Measurements from ENCODE around the gene ARHGAP44. TPM values are rescaled to one million over a fixed set of nuclear protein-coding genes. Genes with fewer than 3 reads are reported as not detected.

ARHGAP44 gene
- polyA plus RNA-seq, 2 donors: 0.81 to 0.96 TPM

DNA sequence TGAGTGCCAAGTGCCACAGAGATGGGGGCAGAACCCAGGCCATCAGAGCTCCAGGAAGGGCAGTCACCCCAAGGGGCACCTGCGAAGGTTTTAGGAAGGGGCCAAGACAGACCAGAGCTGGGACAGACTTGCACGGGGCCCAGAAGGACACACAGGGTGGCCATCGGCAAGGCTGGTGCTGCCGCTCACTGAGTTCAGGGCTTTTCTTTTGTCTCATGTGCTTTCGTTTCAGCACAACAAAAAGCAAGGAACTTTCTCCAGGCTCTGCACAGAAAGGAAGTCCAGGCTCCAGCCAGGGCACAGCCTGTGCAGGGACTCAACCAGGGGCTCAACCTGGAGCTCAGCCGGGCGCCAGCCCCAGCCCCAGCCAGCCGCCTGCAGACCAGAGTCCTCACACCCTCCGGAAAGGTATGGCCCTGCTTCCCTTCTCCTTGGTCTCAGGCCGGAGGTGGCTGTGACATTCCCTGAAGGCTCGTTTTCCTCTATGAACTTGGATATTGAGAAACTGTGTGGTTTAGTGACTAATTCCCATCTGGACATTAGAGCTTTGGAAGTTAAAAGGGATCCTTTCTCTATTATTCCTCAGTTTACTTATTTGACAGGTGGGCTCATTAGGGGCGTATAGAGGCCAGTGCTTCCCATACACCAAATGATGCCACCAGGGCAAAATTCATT is 190.7 kb downstream of the ARHGAP44 start:
- Histone ChIP-seq H3K4me1 (ENCODE audit: control insufficient read depth in 2 of 2, insufficient read depth in 2 of 2, low read length in 1 of 2) (peaks cover 0 to 4% of the 10 kb centered on the region in 2 donors), H3K36me3 (ENCODE audit: control insufficient read depth in 2 of 2, insufficient read depth in 2 of 2, low read length in 1 of 2) (no peaks in the 10 kb centered on the region), H3K4me3 (ENCODE audit: low read depth in 1 of 2, low read length in 2 of 2) (no peak overlapping the region), H3K27me3 (ENCODE audit: control insufficient read depth in 1 of 2, insufficient read depth in 2 of 2, low read length in 2 of 2) (no peaks in the 10 kb centered on the region), H3K27ac (ENCODE audit: low read depth in 2 of 2, low read length in 1 of 2) (no peak overlapping the region), H3K9me3 (ENCODE audit: control insufficient read depth in 2 of 2, insufficient read depth in 1 of 2, low read depth in 1 of 2, low read length in 1 of 2) (no peaks in the 10 kb centered on the region)
- 93 to 96% methylated on average over 12 of the region's 12 CpGs for WGBS, 2 donors

DNA sequence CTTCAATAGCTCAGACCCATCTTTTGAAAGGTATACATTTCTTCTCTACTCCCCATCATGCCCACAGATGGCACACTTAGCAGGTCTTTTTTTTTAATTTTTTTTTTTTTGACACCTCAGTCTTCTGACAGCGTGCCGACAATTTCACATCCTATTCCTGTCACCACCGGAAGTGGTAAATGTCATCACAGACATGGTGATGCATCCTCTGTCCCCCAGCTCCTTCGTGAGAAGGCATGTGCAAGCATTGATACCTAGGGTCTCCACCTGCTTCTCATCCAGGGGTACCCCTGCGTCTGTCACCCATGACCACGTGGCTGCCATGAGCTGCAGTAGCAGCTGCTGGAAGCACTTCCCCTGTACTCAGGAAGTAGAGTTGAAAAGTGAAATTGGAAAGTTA is 192.9 kb downstream of the ARHGAP44 start:
- Histone ChIP-seq H3K4me3 (ENCODE audit: low read depth in 1 of 2, low read length in 2 of 2) (no peak overlapping the region), H3K36me3 (ENCODE audit: control insufficient read depth in 2 of 2, insufficient read depth in 2 of 2, low read length in 1 of 2) (no peaks in the 10 kb centered on the region)
- WGBS, 2 donors: 74 to 84% methylated on average over 6 of the region's 6 CpGs

DNA sequence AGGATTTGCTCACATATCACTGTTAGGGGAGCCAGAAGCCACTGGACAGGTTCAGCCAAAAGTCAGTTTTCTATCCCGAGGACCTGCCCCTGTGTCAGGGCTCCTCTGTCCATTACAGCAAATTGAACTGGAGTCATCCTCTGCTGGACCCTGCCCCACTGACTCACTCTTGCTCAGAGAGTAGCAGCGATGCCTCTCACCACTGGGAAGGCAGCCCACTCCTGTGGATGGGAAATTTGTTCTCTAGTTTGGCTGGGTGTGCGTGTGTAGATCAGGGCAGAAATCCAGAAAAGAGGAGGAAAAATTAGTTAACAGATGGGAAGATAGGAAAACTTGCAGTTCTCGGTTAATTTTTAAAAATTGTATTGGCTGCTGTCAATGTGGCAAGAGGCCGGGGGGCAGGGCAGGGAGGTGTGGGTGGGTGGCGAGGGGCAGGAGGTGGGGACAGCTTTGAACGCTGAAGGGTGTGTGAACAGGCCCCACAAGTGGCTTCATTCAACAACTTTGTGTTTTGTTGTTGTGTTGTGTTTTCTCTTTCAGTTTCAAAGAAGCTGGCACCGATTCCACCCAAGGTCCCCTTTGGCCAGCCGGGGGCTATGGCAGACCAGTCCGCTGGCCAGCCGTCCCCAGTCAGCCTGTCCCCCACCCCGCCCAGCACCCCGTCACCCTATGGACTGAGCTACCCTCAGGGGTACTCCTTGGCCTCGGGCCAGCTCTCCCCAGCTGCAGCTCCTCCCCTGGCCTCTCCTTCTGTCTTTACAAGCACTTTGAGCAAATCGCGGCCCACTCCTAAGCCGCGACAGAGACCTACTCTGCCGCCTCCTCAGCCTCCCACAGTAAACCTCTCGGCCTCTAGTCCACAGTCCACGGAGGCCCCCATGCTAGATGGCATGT is 194.9 kb downstream of the ARHGAP44 start:
- H3K4me1 ChIP-seq (ENCODE audit: control insufficient read depth in 2 of 2, insufficient read depth in 2 of 2, low read length in 1 of 2): peaks cover 0 to 5% of the 10 kb centered on the region in 2 donors
- no peak overlapping the region for H3K4me3 ChIP-seq (ENCODE audit: low read depth in 1 of 2, low read length in 2 of 2)
- H3K9me3 ChIP-seq (ENCODE audit: control insufficient read depth in 2 of 2, insufficient read depth in 1 of 2, low read depth in 1 of 2, low read length in 1 of 2): no peaks in the 10 kb centered on the region
- H3K27me3 ChIP-seq (ENCODE audit: control insufficient read depth in 1 of 2, insufficient read depth in 2 of 2, low read length in 2 of 2): no peaks in the 10 kb centered on the region
- 68 to 71% methylated on average over 20 to 21 of the region's 21 CpGs for WGBS, 2 donors
- no peak overlapping the region for H3K27ac ChIP-seq (ENCODE audit: low read depth in 2 of 2, low read length in 1 of 2)
- no peaks in the 10 kb centered on the region for H3K36me3 ChIP-seq (ENCODE audit: control insufficient read depth in 2 of 2, insufficient read depth in 2 of 2, low read length in 1 of 2)

More for the DNA sequence above, 192.9 kb downstream of the ARHGAP44 start:
- Histone ChIP-seq H3K9me3 (ENCODE audit: control insufficient read depth in 2 of 2, insufficient read depth in 1 of 2, low read depth in 1 of 2, low read length in 1 of 2) (no peaks in the 10 kb centered on the region), H3K27me3 (ENCODE audit: control insufficient read depth in 1 of 2, insufficient read depth in 2 of 2, low read length in 2 of 2) (no peaks in the 10 kb centered on the region), H3K4me1 (ENCODE audit: control insufficient read depth in 2 of 2, insufficient read depth in 2 of 2, low read length in 1 of 2) (peaks cover 0 to 5% of the 10 kb centered on the region in 2 donors), H3K27ac (ENCODE audit: low read depth in 2 of 2, low read length in 1 of 2) (no peak overlapping the region)

DNA sequence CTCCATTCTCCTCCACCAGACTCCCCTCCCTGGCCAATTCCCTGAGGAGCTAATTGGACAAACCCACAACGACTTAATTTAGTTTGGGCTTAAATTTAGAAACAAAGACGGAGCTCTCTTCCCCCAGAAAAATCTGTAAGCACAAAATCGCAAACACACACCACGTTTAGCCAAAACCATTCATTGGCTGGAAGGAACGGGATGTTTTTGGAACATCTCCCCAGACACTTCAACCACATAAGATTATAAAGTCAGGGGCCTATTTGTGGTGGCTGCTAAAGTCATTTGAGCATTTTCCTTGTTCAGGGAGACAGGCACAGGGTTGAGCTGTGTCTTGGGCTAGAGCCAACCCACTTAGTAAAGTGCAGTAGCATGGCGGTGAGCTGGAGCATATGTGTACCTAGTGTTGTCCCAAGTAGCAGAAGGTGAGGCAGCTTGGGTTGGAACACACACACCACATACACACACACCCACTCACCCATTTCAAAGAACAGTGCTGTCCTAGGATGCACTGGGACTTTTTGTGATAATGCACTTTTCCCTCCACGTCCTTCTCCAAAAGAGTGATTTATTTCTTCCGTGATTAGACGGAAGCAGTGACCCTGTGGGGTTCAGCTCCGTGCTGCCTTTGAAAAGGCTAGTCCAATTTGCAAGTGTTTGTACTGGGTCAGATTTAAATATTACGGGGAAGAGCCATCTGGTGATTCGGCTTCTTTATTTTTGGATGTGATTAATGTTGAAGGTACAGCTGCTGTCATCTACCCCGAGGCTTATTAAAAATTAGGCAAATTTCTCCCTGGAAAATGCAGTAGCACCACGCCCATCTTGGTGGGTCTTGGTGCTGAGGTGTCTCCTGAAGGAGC is 196.4 kb downstream of the ARHGAP44 start:
- Histone ChIP-seq H3K4me1 (ENCODE audit: control insufficient read depth in 2 of 2, insufficient read depth in 2 of 2, low read length in 1 of 2) (peaks cover 0 to 5% of the 10 kb centered on the region in 2 donors), H3K27me3 (ENCODE audit: control insufficient read depth in 1 of 2, insufficient read depth in 2 of 2, low read length in 2 of 2) (no peaks in the 10 kb centered on the region), H3K36me3 (ENCODE audit: control insufficient read depth in 2 of 2, insufficient read depth in 2 of 2, low read length in 1 of 2) (no peaks in the 10 kb centered on the region), H3K27ac (ENCODE audit: low read depth in 2 of 2, low read length in 1 of 2) (no peak overlapping the region), H3K9me3 (ENCODE audit: control insufficient read depth in 2 of 2, insufficient read depth in 1 of 2, low read depth in 1 of 2, low read length in 1 of 2) (no peaks in the 10 kb centered on the region), H3K4me3 (ENCODE audit: low read depth in 1 of 2, low read length in 2 of 2) (no peak overlapping the region)
- 57 to 62% methylated on average over 14 of the region's 14 CpGs for WGBS, 2 donors

DNA sequence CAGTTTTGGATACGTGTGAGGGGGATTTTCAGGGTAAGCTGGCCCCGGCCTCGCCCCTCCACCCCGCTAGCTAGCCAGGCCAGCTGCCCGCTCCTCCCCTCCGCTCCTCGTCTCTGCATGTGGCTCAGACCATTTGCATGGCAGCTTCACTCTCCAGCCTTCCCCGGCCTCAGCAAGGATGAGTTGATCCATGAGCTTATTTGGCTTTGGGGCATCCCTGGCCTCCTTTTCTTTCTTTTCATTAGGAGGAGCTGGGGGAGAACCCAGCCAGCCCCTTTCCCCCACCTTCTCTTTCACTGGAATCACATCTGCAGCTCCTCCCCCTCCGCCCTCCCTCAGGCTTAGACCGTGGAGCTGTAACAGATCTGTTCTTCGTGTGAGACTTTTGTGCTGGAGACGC is 197.8 kb downstream of the ARHGAP44 start:
- WGBS, 2 donors: 46 to 70% methylated on average over 12 of the region's 12 CpGs
- Histone ChIP-seq H3K4me1 (ENCODE audit: control insufficient read depth in 2 of 2, insufficient read depth in 2 of 2, low read length in 1 of 2) (peaks cover 0 to 5% of the 10 kb centered on the region in 2 donors), H3K9me3 (ENCODE audit: control insufficient read depth in 2 of 2, insufficient read depth in 1 of 2, low read depth in 1 of 2, low read length in 1 of 2) (no peaks in the 10 kb centered on the region)

DNA sequence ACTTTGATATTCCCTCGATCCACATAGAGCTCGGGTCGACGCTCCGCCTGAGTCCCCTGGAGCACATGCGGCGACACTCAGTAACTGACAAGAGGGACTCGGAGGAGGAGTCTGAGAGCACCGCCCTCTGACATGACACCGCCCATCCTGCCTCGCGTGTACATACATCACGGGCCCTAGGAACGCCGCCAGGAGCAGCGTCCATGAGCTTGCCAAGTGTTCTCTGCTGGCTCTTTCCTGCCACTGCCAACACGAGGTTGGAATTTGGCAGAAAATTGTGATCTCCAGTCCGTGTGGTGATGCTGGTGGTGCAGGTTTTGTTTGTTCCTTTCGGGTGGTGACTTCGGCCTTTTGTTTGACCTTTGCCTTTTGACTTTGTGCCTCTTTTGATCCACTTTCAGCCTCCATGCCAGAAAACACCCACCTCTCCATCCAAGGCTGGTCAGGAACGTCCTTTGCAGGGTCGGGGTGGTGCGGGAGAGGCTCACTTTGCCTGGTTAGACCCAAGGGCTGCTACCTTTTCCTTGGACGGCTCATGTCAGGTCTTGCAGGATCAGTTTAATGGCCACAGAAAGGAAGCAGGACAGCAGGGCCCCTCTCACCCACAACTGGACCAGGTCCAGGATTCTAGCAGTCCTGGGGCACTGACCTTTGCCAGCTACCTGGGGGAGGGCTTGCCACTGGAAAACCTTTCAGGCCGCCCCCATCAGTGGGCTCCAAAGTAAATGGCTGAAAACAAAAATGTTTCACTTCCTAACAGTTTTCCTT is 200.9 kb downstream of the ARHGAP44 start:
- H3K4me1 ChIP-seq (ENCODE audit: control insufficient read depth in 2 of 2, insufficient read depth in 2 of 2, low read length in 1 of 2): peaks cover 0 to 5% of the 10 kb centered on the region in 2 donors
- no peaks in the 10 kb centered on the region for H3K9me3 ChIP-seq (ENCODE audit: control insufficient read depth in 2 of 2, insufficient read depth in 1 of 2, low read depth in 1 of 2, low read length in 1 of 2)
- H3K27ac ChIP-seq (ENCODE audit: low read depth in 2 of 2, low read length in 1 of 2): no peak overlapping the region
- WGBS, 2 donors: 73 to 84% methylated on average over 25 of the region's 25 CpGs
- peaks cover 30 to 37% of the 10 kb centered on the region in 2 donors for H3K36me3 ChIP-seq (ENCODE audit: control insufficient read depth in 2 of 2, insufficient read depth in 2 of 2, low read length in 1 of 2)
- H3K4me3 ChIP-seq (ENCODE audit: low read depth in 1 of 2, low read length in 2 of 2): no peak overlapping the region
- no peaks in the 10 kb centered on the region for H3K27me3 ChIP-seq (ENCODE audit: control insufficient read depth in 1 of 2, insufficient read depth in 2 of 2, low read length in 2 of 2)

More for the DNA sequence above, 197.8 kb downstream of the ARHGAP44 start:
- no peak overlapping the region for H3K27ac ChIP-seq (ENCODE audit: low read depth in 2 of 2, low read length in 1 of 2)
- peaks cover 7 to 8% of the 10 kb centered on the region in 2 donors for H3K36me3 ChIP-seq (ENCODE audit: control insufficient read depth in 2 of 2, insufficient read depth in 2 of 2, low read length in 1 of 2)
- H3K27me3 ChIP-seq (ENCODE audit: control insufficient read depth in 1 of 2, insufficient read depth in 2 of 2, low read length in 2 of 2): no peaks in the 10 kb centered on the region
- H3K4me3 ChIP-seq (ENCODE audit: low read depth in 1 of 2, low read length in 2 of 2): no peak overlapping the region

DNA sequence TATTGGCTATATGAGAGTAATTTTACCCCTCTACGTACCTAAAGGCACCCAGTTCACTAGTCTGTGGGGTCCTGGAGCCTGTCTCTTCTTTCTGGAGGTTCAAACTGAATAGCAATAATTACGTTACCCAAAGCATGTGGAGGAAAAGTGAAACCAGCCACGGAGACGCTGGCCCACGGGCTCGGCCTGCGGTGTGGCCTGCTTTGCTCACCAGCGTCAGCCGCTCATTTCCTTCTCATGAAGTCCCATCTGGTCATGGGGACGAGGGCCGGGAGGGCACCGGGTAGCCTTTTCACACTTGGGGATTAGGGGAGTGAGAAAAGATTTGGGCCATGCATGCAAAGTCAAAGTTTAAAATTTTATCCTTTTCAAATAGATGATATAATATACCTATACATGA is 201.6 kb downstream of the ARHGAP44 start:
- H3K27me3 ChIP-seq (ENCODE audit: control insufficient read depth in 1 of 2, insufficient read depth in 2 of 2, low read length in 2 of 2): no peaks in the 10 kb centered on the region
- no peak overlapping the region for H3K27ac ChIP-seq (ENCODE audit: low read depth in 2 of 2, low read length in 1 of 2)

DNA sequence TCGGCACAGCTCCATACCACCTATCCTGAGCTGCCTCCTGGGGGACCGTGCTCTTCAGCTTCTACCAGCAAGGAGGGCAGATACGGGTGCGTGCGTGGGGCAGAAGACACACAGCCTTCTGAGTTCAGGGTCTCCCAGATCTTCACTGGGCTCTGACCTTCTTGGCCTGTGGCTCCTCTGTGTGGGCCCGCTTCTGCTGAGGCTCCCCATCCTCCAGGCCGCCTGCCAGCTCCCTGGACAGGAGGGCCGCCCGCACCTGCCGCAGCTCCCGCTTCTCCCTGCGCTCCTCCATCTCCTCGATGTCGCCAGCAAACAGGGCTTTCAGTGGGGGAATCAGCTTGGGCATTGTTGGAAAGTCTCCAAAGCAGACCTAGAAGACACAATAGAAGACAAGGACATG is 203.4 kb downstream of the ARHGAP44 start:
- no peaks in the 10 kb centered on the region for H3K27me3 ChIP-seq (ENCODE audit: control insufficient read depth in 1 of 2, insufficient read depth in 2 of 2, low read length in 2 of 2)
- no peaks in the 10 kb centered on the region for H3K9me3 ChIP-seq (ENCODE audit: control insufficient read depth in 2 of 2, insufficient read depth in 1 of 2, low read depth in 1 of 2, low read length in 1 of 2)
- peaks cover 50 to 56% of the 10 kb centered on the region in 2 donors for H3K36me3 ChIP-seq (ENCODE audit: control insufficient read depth in 2 of 2, insufficient read depth in 2 of 2, low read length in 1 of 2)
- 95 to 99% methylated on average over 14 of the region's 14 CpGs for WGBS, 2 donors
- H3K4me1 ChIP-seq (ENCODE audit: control insufficient read depth in 2 of 2, insufficient read depth in 2 of 2, low read length in 1 of 2): no peaks in the 10 kb centered on the region
- no peak overlapping the region for H3K27ac ChIP-seq (ENCODE audit: low read depth in 2 of 2, low read length in 1 of 2)
- H3K4me3 ChIP-seq (ENCODE audit: low read depth in 1 of 2, low read length in 2 of 2): no peak overlapping the region

More for the DNA sequence above, 201.6 kb downstream of the ARHGAP44 start:
- Histone ChIP-seq H3K4me1 (ENCODE audit: control insufficient read depth in 2 of 2, insufficient read depth in 2 of 2, low read length in 1 of 2) (peaks cover 0 to 5% of the 10 kb centered on the region in 2 donors), H3K4me3 (ENCODE audit: low read depth in 1 of 2, low read length in 2 of 2) (no peak overlapping the region), H3K9me3 (ENCODE audit: control insufficient read depth in 2 of 2, insufficient read depth in 1 of 2, low read depth in 1 of 2, low read length in 1 of 2) (no peaks in the 10 kb centered on the region), H3K36me3 (ENCODE audit: control insufficient read depth in 2 of 2, insufficient read depth in 2 of 2, low read length in 1 of 2) (peaks cover 36 to 43% of the 10 kb centered on the region in 2 donors)
- 92 to 94% methylated on average over 12 of the region's 12 CpGs for WGBS, 2 donors

Measured in esophagus (tissue), 2 donors.